Measurements from ENCODE around the gene TANK.
A peak's percentile ranks its signal among the peaks of the same experiment; 100 is the strongest.
"Not testable (repeated sequence)": the region's sequence is repeated elsewhere in the genome, so short reads cannot be mapped to it uniquely, and the experiment has no call there.

Gene TANK, protein sequence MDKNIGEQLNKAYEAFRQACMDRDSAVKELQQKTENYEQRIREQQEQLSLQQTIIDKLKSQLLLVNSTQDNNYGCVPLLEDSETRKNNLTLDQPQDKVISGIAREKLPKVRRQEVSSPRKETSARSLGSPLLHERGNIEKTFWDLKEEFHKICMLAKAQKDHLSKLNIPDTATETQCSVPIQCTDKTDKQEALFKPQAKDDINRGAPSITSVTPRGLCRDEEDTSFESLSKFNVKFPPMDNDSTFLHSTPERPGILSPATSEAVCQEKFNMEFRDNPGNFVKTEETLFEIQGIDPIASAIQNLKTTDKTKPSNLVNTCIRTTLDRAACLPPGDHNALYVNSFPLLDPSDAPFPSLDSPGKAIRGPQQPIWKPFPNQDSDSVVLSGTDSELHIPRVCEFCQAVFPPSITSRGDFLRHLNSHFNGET

GRCh38 chr2:161160226-161161073, at the start of gene TANK:
Gene TANK, plus strand, starts transcription at chr2:161160428. Its CDS starts 19,235 bp downstream, at chr2:161179663.
- DNase-seq = peak; percentile 89

DNA sequence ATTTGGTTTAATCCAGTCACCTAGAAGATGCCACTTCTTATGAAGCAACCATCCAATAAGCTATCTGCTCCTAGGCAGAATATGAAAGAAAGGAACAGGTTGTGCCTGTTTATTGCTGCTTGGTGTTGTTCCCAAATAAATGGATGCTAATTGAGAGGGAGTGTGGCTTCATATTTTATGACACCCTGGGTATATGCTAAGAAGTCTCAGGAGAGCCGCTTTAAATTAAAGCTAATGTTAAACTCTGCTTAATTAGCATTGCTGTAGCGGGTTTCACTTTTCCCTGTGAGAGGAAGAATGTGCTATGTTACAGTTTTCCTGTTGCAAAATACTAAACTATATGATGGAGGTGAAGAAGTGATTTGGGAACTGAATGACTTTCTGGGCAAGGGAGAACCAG, 48.7 kb upstream of the TANK start:
- DNase-seq = no peak

DNA sequence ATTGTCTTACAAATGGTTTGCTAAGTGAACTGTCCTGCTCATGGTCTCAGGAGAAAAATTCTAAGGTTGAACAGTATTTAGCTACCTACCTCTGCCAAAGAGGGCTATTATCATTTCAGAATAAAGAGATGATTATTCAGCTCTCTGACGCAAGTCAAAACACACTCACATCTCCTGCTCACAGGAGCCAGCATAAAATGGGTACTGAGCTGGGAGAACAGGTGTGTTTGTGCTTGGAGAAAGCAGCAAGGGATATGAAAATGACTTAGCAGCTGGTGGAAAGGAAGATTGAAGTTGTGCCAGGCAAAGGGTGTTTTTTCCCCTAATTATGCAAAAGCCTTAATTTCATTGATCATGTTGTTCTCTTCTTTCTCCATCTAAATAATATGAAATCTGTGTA, 47.3 kb upstream of the TANK start:
- no peak for DNase-seq

- DNase-seq = no peak
These were observed 46.3 kb upstream of the TANK start for GRCh38 chr2:161113693-161114575.

- no peak for DNase-seq
These were observed 45.0 kb upstream of the TANK start for GRCh38 chr2:161115205-161115604.

- no peak for DNase-seq
These were observed 44.4 kb upstream of the TANK start for GRCh38 chr2:161115605-161116380.

GRCh38 chr2:161116509-161116908, 43.7 kb upstream of the TANK start:
- DNase-seq = no peak

DNA sequence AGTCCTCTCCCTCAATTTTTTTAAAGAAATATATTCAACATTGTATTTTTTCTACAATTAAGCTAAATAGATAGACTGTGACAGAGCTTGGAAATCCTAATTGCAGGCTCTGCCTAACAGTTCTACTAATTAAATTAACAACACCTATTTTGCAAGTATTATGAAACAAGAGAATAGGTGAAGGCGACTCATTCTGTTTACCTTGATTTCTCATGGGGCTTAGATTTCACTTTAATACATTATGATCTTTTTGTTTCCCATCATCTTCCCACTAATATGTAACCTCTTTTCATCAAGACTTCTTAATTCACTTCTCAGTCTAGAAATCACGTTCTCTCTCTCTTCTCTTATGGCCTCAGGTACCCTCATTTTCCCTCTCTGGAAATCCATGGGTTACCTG, 42.7 kb upstream of the TANK start:
- DNase-seq = no peak

- DNase-seq = no peak
These were observed 41.5 kb upstream of the TANK start for GRCh38 chr2:161118722-161119121.

GRCh38 chr2:161119483-161119882, 40.7 kb upstream of the TANK start:
- DNase-seq = no peak

DNA sequence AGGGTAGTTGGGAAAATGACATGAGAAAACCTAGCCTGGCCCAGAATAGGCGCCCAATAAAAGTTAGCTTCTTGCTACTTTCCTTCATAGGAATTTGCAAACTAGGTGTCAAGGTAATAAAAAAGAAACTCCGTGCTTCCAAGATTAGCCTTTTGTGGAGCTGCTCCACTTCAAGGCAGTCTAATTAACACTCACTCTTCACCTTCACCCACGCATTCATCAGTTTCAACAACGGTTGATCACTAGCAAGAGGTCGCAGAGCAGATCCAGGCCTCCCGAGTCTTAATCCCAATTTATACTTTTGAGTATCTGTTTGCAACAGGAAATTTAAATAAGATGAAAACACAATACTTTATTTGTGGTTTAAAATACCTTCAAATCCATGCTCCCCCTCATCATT, 39.5 kb upstream of the TANK start:
- no peak for DNase-seq

GRCh38 chr2:161121622-161122021, 38.6 kb upstream of the TANK start:
- no peak for DNase-seq

DNA sequence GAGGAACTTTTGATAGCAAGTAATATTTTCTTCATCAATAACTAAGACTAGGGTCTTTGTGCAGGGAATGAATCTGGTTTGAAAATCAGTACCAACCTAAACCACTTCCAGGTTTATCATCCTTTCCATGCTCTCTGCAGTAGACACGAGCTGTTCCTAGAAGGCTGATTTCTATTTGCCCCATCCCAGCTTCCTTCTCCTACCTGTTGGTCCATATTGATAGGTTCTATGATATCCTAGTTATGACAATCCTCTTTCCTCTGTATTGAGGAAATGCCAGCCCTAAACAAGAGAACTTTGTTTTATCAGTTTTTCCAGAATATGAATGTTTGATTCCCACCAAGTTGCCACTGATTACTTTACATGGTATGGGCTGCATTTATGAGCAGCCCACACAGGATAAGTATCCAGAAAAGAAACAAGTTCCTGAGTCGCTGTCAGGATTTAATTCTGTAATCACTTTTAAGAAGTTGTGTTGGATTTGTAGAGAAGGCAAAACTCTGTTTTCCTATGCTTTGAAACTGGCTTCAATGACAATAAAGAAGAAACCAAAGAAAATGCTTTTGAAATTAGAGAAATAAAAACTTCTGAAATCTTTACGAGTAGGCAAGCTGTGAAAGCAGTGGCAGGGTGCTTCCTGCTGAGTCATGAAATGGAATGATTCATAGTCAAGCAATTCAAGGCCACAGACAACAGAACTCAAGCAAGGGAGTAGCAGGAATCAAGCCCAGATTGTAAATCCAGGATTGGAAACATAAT, 37.3 kb upstream of the TANK start:
- DNase-seq = no peak

GRCh38 chr2:161123531-161124030, 36.6 kb upstream of the TANK start:
- no peak for DNase-seq

DNA sequence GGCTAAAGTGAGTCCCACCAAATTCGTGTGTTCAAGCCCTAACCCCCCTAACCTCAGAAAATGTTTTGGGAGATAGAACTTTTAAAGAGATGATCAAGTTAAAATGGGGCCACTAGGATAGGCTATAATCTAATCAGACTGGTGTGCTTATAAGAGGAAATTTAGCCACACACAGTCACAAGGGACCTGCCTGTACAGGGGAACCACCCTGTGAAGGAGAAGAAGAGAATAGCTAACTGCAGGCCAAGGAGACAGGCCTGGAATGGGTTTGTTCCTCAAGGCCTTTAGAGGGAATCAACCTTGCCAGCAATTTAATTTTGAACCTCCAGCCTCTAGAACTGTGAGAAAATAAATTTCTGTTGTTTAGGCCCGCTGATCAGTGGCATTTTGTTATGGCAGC, 36.0 kb upstream of the TANK start:
- DNase-seq = no peak

DNA sequence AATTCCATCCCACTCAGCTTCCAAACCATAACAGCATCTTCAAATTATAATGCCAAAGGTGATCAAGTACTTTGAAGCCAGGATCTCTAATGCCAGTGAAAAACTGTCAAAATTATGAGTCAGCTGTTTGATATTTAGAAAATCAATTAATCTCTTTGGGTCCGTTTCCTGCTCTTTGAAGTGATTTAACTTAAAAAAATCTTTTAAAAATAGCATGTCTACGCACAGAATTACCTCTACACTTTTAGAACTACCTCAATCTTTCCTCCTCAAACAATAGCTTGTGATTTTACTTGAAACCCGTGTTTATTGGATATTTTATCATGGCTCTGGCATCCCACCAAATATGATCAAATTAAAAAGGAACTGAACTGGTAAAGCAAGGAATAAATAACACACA, 31.3 kb upstream of the TANK start:
- no peak for DNase-seq

DNA sequence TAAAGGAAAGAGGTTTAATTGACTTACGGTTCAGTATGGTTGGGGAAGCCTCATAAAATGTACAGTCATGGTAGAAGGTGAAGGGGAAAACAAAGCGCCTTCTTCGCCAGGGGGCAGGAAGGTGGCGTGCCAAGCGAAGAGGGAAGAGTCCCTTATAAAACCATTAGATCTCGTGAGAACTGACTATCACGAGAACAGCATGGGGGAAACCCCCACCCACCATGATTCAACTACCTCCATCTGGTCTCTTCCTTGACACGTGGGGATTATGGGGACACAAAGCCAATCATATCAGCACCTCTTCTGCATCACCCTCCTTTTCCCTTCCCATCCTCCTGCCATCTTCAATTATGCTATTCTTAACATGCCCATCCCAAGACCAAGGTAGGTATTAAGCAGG, 29.9 kb upstream of the TANK start:
- DNase-seq = no peak

GRCh38 chr2:161131074-161131680, 29.1 kb upstream of the TANK start:
- no peak for DNase-seq

GRCh38 chr2:161131804-161132203, 28.4 kb upstream of the TANK start:
- DNase-seq = no peak

DNA sequence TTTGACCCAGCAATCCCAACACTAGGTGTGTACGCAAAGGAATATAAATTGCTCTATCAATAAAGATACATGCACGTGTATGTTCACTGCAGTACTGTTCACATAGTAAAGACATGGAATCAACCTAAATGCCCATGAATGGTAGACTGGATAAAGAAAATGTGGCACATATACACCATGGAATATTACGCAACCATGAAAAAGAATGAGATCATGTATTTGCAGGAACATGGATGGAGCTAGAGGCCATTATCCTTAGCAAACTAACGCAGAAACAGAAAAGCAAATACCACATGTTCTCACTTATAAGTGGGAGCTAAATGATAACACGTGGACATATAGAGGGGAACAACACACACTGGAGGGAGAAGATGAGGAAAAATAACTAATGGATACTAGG, 27.8 kb upstream of the TANK start:
- not testable (repeated sequence) for DNase-seq

DNA sequence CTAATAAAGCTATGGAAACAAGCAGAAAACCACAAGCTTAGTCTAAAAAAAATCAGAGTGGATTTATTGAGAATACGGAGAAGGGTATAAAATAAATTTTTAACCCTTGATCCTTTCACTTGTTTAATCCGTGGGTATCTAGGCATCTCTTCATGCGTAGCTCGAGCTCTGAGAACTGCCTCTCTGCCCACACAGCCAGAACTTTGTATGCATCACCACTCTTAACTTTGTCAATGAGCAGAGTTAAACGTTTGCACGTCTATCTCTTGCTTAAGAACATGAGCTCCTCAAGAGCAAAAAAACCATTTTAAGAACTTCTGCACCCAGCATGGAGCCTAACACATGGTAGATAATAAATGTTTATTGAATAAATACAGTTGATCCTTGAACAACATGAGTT, 26.9 kb upstream of the TANK start:
- no peak for DNase-seq
